Left renal cortex interstitium (tissue), 4 donors: Measurements from ENCODE around the gene MTA1. TPM values are rescaled to one million over a fixed set of nuclear protein-coding genes. Genes with fewer than 3 reads are reported as not detected.

Experiments used
- DNase-seq, 4 donors: peaks; one replicate each; pipeline ENCODE4 v3.0.0-alpha.2; 2013; ENCODE audit warnings: low read depth in 4 of 4, low spot score in 2 of 4, missing footprints in 1 of 4
- polyA plus RNA-seq, 4 donors: library from polyadenylated mRNA; unstranded; fragments of 120-200 nt; gene quantifications; one replicate each; pipeline ENCODE4 v1.2.1, GENCODE V29; 2013; ENCODE audit not compliant: insufficient read length in 4 of 4

Gene MTA1
- polyA plus RNA-seq, 4 donors = 71.1 to 172 (median 132) TPM

GRCh38 chr14:105439710-105440553 lies 20.3 kb downstream of the MTA1 start:
- DNase-seq = no peak

GRCh38 chr14:105440554-105440900 lies 20.9 kb downstream of the MTA1 start:
- DNase-seq = no peak

GRCh38 chr14:105440992-105441391 lies 21.4 kb downstream of the MTA1 start:
- no peak for DNase-seq

GRCh38 chr14:105442125-105442524 lies 22.5 kb downstream of the MTA1 start:
- DNase-seq = no peak

- DNase-seq = no peak
Observed at GRCh38 chr14:105442834-105443233, 23.2 kb downstream of the MTA1 start.

- no peak for DNase-seq
Observed at GRCh38 chr14:105444859-105445258, 25.2 kb downstream of the MTA1 start.

- DNase-seq = no peak
Observed at GRCh38 chr14:105445290-105445689, 25.7 kb downstream of the MTA1 start.

GRCh38 chr14:105445901-105446845 lies 26.5 kb downstream of the MTA1 start:
- no peak for DNase-seq

- DNase-seq = no peak
Observed at GRCh38 chr14:105446971-105447370, 27.3 kb downstream of the MTA1 start.

GRCh38 chr14:105447651-105448640 lies 28.3 kb downstream of the MTA1 start:
- DNase-seq = no peak

- no peak for DNase-seq
Observed at GRCh38 chr14:105448706-105449111, 29.1 kb downstream of the MTA1 start.

- no peak for DNase-seq
Observed at GRCh38 chr14:105449276-105450122, 29.9 kb downstream of the MTA1 start.

- DNase-seq = no peak
Observed at GRCh38 chr14:105450123-105450505, 30.5 kb downstream of the MTA1 start.

- DNase-seq = no peak
Observed at GRCh38 chr14:105450864-105451720, 31.5 kb downstream of the MTA1 start.

- no peak for DNase-seq
Observed at GRCh38 chr14:105452963-105453362, 33.3 kb downstream of the MTA1 start.

GRCh38 chr14:105453847-105454246 lies 34.2 kb downstream of the MTA1 start:
- DNase-seq = no peak

GRCh38 chr14:105455086-105455640 lies 35.5 kb downstream of the MTA1 start:
- DNase-seq = no peak
